Natural killer cell (primary cell): Measurements from ENCODE around the gene LMAN2L. TPM values are rescaled to one million over a fixed set of nuclear protein-coding genes. Genes with fewer than 3 reads are reported as not detected.

Experiments used
- ATAC-seq, 3 donors: fragments of 150-1000 bp in 2 of 3; fragments of 200-7000 bp in 1 of 3; cut with Tn5 transposase; 1 replicate in 1 of 3; 2 replicates in 2 of 3; pipeline ENCODE4 v1.10.0; 2021; ENCODE audit warnings: mild to moderate bottlenecking in 2 of 3, moderate library complexity in 2 of 3
- DNase-seq, 2 donors: peaks; one replicate each; pipeline versions ENCODE4 v3.0.0 to v3.0.0-alpha.2; 2013 to 2021; ENCODE audit warnings: mixed read lengths in 1 of 2
- H3K27ac ChIP-seq: one replicate; pipeline ENCODE4 v1.5.1; 2013; ENCODE audit warnings: mild to moderate bottlenecking, low read length
- H3K27me3 ChIP-seq: one replicate; pipeline ENCODE4 v1.6.1; 2013; ENCODE audit warnings: low read length; ENCODE audit not compliant: control insufficient read depth, insufficient read depth
- H3K36me3 ChIP-seq: one replicate; pipeline ENCODE4 v1.6.1; 2013; ENCODE audit warnings: low read length; ENCODE audit not compliant: control insufficient read depth, insufficient read depth
- H3K4me1 ChIP-seq: one replicate; pipeline ENCODE4 v1.6.1; 2013; ENCODE audit warnings: low read length; ENCODE audit not compliant: control insufficient read depth, insufficient read depth
- H3K4me3 ChIP-seq: one replicate; pipeline ENCODE4 v1.5.1; 2013; ENCODE audit warnings: low read length
- H3K9me3 ChIP-seq: one replicate; pipeline ENCODE4 v1.6.1; 2013; ENCODE audit warnings: low read length; ENCODE audit not compliant: control insufficient read depth, insufficient read depth
- H3K27ac Mint-ChIP-seq, 2 donors: one replicate each; pipeline ENCODE4 v1.8.0; 2022; ENCODE audit warnings: mild to moderate bottlenecking in 2 of 2, mixed read lengths in 2 of 2, moderate library complexity in 1 of 2
- H3K27me3 Mint-ChIP-seq, 2 donors: one replicate each; pipeline ENCODE4 v1.8.0; 2022; ENCODE audit warnings: low read depth in 2 of 2, mixed read lengths in 2 of 2
- H3K36me3 Mint-ChIP-seq: one replicate; pipeline ENCODE4 v1.8.0; 2022; ENCODE audit warnings: mixed read lengths
- H3K4me1 Mint-ChIP-seq, 2 donors: one replicate each; pipeline ENCODE4 v1.8.0; 2022; ENCODE audit warnings: mixed read lengths in 2 of 2
- H3K4me3 Mint-ChIP-seq: one replicate; pipeline ENCODE4 v1.8.0; 2022; ENCODE audit warnings: mild to moderate bottlenecking, moderate library complexity, mixed read lengths
- H3K9me3 Mint-ChIP-seq, 2 donors: one replicate each; pipeline ENCODE4 v1.8.0; 2022; ENCODE audit warnings: mixed read lengths in 2 of 2
- intact Hi-C: fragments of 100-400 bp; cut with micrococcal nuclease; formaldehyde crosslinking; loops from one replicate; pipeline ENCODE4 v1.14.2; 2022
- total RNA-seq, 4 donors: library from RNA; stranded (reverse); fragments of 120-200 nt in 1 of 4; gene quantifications; one replicate each; pipeline versions ENCODE4 v1.2.3 to v1.2.4, GENCODE V29; 2013 to 2022
- TF ChIP-seq, protein P1 (sequence below): fragments of 200-600 bp; IDR thresholded peaks from one replicate; pipeline ENCODE4 v1.8.0; 2022; ENCODE audit warnings: antibody characterized with exemption

LMAN2L gene
- total RNA-seq, 3 donors from 2014 or later (not counting 1 experiment from before 2014, with no cell fraction given) = 4.0 to 7.9 (median 5.9) TPM

DNA sequence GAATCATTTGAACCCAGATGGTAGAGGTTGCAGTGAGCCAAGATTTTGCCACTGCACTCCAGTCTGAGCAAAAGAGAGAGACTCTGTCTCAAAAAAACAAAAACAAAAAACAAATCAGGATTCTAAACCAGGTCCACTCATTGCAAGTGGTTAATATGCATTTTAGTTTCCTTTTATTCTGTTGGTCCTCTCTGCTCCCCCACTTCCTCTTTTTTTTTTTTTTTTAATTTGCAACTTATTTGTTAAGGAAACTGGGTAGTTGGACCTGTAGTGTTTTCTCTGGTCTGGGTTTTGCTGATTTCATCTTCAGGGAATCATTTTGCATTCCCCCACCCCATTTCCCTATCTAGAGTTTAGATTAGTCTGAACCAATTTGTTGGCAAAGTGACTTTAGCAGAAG lies 83.3 kb downstream of the LMAN2L start:
- Histone ChIP-seq H3K9me3 (no peaks in the 10 kb centered on the region), H3K4me3 (no peak overlapping the region), H3K4me1 (no peaks in the 10 kb centered on the region), H3K27me3 (no peaks in the 10 kb centered on the region), H3K27ac (no peak overlapping the region), H3K36me3 (no peaks in the 10 kb centered on the region)
- Mint-ChIP-seq H3K4me3 (no peak overlapping the region), H3K9me3 (no peaks in the 10 kb centered on the region), H3K27ac (no peak overlapping the region), H3K36me3 (no peaks in the 10 kb centered on the region), H3K27me3 (peaks cover 0 to 8% of the 10 kb centered on the region in 2 donors), H3K4me1 (no peaks in the 10 kb centered on the region)
- TF ChIP-seq, protein P1, sequence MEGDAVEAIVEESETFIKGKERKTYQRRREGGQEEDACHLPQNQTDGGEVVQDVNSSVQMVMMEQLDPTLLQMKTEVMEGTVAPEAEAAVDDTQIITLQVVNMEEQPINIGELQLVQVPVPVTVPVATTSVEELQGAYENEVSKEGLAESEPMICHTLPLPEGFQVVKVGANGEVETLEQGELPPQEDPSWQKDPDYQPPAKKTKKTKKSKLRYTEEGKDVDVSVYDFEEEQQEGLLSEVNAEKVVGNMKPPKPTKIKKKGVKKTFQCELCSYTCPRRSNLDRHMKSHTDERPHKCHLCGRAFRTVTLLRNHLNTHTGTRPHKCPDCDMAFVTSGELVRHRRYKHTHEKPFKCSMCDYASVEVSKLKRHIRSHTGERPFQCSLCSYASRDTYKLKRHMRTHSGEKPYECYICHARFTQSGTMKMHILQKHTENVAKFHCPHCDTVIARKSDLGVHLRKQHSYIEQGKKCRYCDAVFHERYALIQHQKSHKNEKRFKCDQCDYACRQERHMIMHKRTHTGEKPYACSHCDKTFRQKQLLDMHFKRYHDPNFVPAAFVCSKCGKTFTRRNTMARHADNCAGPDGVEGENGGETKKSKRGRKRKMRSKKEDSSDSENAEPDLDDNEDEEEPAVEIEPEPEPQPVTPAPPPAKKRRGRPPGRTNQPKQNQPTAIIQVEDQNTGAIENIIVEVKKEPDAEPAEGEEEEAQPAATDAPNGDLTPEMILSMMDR = no peak
- no peak for ATAC-seq
- no peak for DNase-seq
- intact Hi-C loops = no loop called here

Other genes starting within 250 kb of the LMAN2L start
- not detected for gene NEURL3, start 234.7 kb downstream of the LMAN2L start, total RNA-seq
- gene ARID5A, start 203.3 kb downstream of the LMAN2L start, total RNA-seq = 100 to 1,000 TPM in 2 of 3 donors, 10 to 100 TPM in 1; 90.9 to 117 (median 114) TPM
- 10 to 100 TPM; 73.9 to 98.0 (median 83.5) TPM for gene KANSL3, start 101.8 kb downstream of the LMAN2L start, total RNA-seq
- not detected for gene FER1L5, start 97.3 kb downstream of the LMAN2L start, total RNA-seq
- 10 to 100 TPM in 2 of 3 donors, 1 to 10 TPM in 1; 9.9 to 12.1 (median 10.7) TPM for gene CNNM4, start 20.8 kb upstream of the LMAN2L start, total RNA-seq
- 10 to 100 TPM; 33.8 to 55.2 (median 45.6) TPM for gene CNNM3, start 76.2 kb upstream of the LMAN2L start, total RNA-seq
- 10 to 100 TPM in 2 of 3 donors, 1 to 10 TPM in 1; 8.3 to 11.2 (median 10.1) TPM for gene ANKRD23, start 104.0 kb upstream of the LMAN2L start, total RNA-seq
- 10 to 100 TPM; 15.5 to 22.3 (median 21.6) TPM for gene ANKRD39, start 118.0 kb upstream of the LMAN2L start, total RNA-seq
- 10 to 100 TPM; 51.8 to 78.1 (median 65.8) TPM for gene SEMA4C, start 130.0 kb upstream of the LMAN2L start, total RNA-seq
- 1 to 10 TPM; 1.1 to 2.3 (median 1.2) TPM for gene FAM178B, start 246.5 kb upstream of the LMAN2L start, total RNA-seq